Astrocyte (in vitro differentiated cells and primary cell): Measurements from ENCODE around the gene TSHZ1. TPM values are rescaled to one million over a fixed set of nuclear protein-coding genes. Genes with fewer than 3 reads are reported as not detected.

Experiments used
- DNase-seq: peaks from one replicate; pipeline ENCODE4 v3.0.0-alpha.2; 2010; ENCODE audit warnings: low read depth
- FAIRE-seq: peaks from 2 replicates; lab custom pipeline; 2011; peaks lifted over from hg19 to GRCh38; lab: Jason Lieb, UNC
- H2AFZ ChIP-seq: 2 replicates; pipeline ENCODE4 v1.6.0; 2012; ENCODE audit warnings: low read depth, low read length, inconsistent platforms
- H3K27ac ChIP-seq: 2 replicates; pipeline ENCODE4 v1.5.1; 2011; ENCODE audit warnings: low read depth, low read length, inconsistent platforms
- H3K27me3 ChIP-seq: 2 replicates; pipeline ENCODE4 v1.6.0; 2011; ENCODE audit warnings: low read length, inconsistent platforms; ENCODE audit not compliant: insufficient read depth
- H3K36me3 ChIP-seq: 2 replicates; pipeline ENCODE4 v1.5.1; 2011; ENCODE audit warnings: low read length, inconsistent platforms; ENCODE audit not compliant: insufficient read depth
- H3K4me1 ChIP-seq: 2 replicates; pipeline ENCODE4 v1.5.1; 2011; ENCODE audit warnings: low read length, inconsistent platforms; ENCODE audit not compliant: insufficient read depth
- H3K4me2 ChIP-seq: 2 replicates; pipeline ENCODE4 v1.6.0; 2012; ENCODE audit warnings: low read length, inconsistent platforms
- H3K4me3 ChIP-seq: 2 replicates; pipeline ENCODE4 v1.5.1; 2011; ENCODE audit warnings: low read depth, mild to moderate bottlenecking, low read length, inconsistent platforms; ENCODE audit not compliant: insufficient read depth
- H3K79me2 ChIP-seq: 2 replicates; pipeline ENCODE4 v1.6.0; 2012; ENCODE audit warnings: mild to moderate bottlenecking, low read length, inconsistent platforms; ENCODE audit not compliant: insufficient read depth
- H3K9ac ChIP-seq: 2 replicates; pipeline ENCODE4 v1.6.0; 2012; ENCODE audit warnings: mild to moderate bottlenecking, low read length, inconsistent platforms
- H3K9me3 ChIP-seq: 2 replicates; pipeline ENCODE4 v1.5.1; 2012; ENCODE audit warnings: low read depth, mild to moderate bottlenecking, low read length, inconsistent platforms; ENCODE audit not compliant: insufficient read depth
- H4K20me1 ChIP-seq: 2 replicates; pipeline ENCODE4 v1.6.0; 2012; ENCODE audit warnings: low read length, inconsistent platforms; ENCODE audit not compliant: insufficient read depth
- H3K27ac Mint-ChIP-seq: one replicate; pipeline ENCODE4 v1.8.0; 2021; ENCODE audit warnings: mild to moderate bottlenecking, mixed read lengths; ENCODE audit not compliant: unreplicated experiment
- H3K27me3 Mint-ChIP-seq: one replicate; pipeline ENCODE4 v1.8.0; 2021; ENCODE audit warnings: low read depth, mixed read lengths; ENCODE audit not compliant: unreplicated experiment
- H3K36me3 Mint-ChIP-seq: one replicate; pipeline ENCODE4 v1.8.0; 2021; ENCODE audit warnings: low read depth, mixed read lengths; ENCODE audit not compliant: unreplicated experiment
- H3K4me1 Mint-ChIP-seq: one replicate; pipeline ENCODE4 v1.8.0; 2021; ENCODE audit warnings: low read depth, mixed read lengths; ENCODE audit not compliant: unreplicated experiment
- H3K4me3 Mint-ChIP-seq: one replicate; pipeline ENCODE4 v1.8.0; 2021; ENCODE audit warnings: mild to moderate bottlenecking, moderate library complexity, mixed read lengths; ENCODE audit not compliant: unreplicated experiment
- H3K9me3 Mint-ChIP-seq: one replicate; pipeline ENCODE4 v1.8.0; 2021; ENCODE audit warnings: mild to moderate bottlenecking, mixed read lengths; ENCODE audit not compliant: unreplicated experiment
- EZH2 ChIP-seq: IDR thresholded peaks from 2 replicates; pipeline ENCODE4 v1.6.1; 2012; ENCODE audit warnings: mild to moderate bottlenecking, low read length, inconsistent platforms; ENCODE audit not compliant: insufficient read depth
- total RNA-seq: library from RNA; stranded (reverse); gene quantifications from 2 replicates; pipeline ENCODE4 v1.2.1, GENCODE V29; 2021
- TF ChIP-seq, protein P1 (sequence below): IDR thresholded peaks from 2 replicates; pipeline ENCODE4 v1.5.1; 2011; ENCODE audit warnings: low read depth, mild to moderate bottlenecking, inconsistent platforms, low read length, moderate library complexity; ENCODE audit not compliant: insufficient read depth

TSHZ1 gene
- total RNA-seq, 1 donor from 2014 or later, result 2.9 TPM

DNA sequence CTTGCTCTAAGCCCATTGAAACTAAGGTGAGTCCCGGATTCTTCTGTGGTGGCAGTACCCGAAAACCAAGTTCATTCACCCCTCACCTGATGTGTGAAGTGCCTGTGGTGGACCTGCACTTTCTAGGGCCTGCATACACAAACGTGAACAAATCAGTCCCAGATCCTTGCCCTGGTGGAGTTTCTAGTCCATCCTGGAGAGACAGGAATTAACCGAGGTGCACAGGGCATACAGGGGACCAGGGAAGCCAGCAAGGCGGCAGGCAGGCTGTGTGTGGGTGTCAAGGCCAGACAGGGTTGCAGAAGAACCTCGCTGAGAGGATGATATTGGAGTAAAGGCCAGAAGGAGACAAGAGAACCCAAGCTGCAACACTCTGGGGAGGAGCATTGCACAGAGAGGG, 110.8 kb downstream of the TSHZ1 start:
- no peaks in the 10 kb centered on the region for H3K4me1 ChIP-seq
- peaks cover 5% of the 10 kb centered on the region for H3K9me3 Mint-ChIP-seq
- H2AFZ ChIP-seq, result no peak overlapping the region
- H3K79me2 ChIP-seq, result no peaks in the 10 kb centered on the region
- no peak overlapping the region for H3K27ac Mint-ChIP-seq
- H3K27me3 Mint-ChIP-seq, result peaks cover 8% of the 10 kb centered on the region
- no peak overlapping the region for H3K4me2 ChIP-seq
- DNase-seq, result no peak
- H3K4me3 ChIP-seq, result no peak overlapping the region
- H3K9me3 ChIP-seq, result no peaks in the 10 kb centered on the region
- H3K27me3 ChIP-seq, result no peaks in the 10 kb centered on the region
- no peaks in the 10 kb centered on the region for H4K20me1 ChIP-seq
- H3K4me1 Mint-ChIP-seq, result no peaks in the 10 kb centered on the region
- H3K36me3 ChIP-seq, result no peaks in the 10 kb centered on the region
- H3K36me3 Mint-ChIP-seq, result no peaks in the 10 kb centered on the region
- no peak overlapping the region for H3K4me3 Mint-ChIP-seq
- no peak for FAIRE-seq
- no peak for TF ChIP-seq EZH2
- TF ChIP-seq, protein P1, sequence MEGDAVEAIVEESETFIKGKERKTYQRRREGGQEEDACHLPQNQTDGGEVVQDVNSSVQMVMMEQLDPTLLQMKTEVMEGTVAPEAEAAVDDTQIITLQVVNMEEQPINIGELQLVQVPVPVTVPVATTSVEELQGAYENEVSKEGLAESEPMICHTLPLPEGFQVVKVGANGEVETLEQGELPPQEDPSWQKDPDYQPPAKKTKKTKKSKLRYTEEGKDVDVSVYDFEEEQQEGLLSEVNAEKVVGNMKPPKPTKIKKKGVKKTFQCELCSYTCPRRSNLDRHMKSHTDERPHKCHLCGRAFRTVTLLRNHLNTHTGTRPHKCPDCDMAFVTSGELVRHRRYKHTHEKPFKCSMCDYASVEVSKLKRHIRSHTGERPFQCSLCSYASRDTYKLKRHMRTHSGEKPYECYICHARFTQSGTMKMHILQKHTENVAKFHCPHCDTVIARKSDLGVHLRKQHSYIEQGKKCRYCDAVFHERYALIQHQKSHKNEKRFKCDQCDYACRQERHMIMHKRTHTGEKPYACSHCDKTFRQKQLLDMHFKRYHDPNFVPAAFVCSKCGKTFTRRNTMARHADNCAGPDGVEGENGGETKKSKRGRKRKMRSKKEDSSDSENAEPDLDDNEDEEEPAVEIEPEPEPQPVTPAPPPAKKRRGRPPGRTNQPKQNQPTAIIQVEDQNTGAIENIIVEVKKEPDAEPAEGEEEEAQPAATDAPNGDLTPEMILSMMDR, result no peak
- H3K9ac ChIP-seq, result no peak overlapping the region
- no peak overlapping the region for H3K27ac ChIP-seq

DNA sequence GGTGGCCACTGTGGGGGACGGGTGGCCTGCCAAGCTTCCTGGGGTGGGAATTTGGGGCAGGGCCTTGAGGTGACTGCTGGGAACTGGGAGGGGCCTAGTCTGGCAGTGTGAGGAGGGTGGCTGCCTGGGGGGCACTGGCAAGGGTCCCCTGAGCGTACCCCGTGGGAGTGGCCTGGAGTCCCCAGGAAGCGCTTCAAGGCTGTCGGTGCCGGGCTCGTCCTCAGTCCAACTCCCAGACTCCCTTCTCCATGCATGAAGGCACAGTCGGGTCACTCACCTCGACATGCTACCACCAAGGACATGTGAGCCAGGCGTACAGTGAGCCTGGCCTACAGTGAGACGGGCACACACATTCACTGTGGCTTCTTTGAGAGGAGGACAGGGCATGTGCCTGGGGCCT, 111.6 kb downstream of the TSHZ1 start:
- H3K27me3 ChIP-seq, result no peaks in the 10 kb centered on the region
- Mint-ChIP-seq H3K9me3 (peaks cover 5% of the 10 kb centered on the region), H3K27ac (no peak overlapping the region), H3K4me1 (no peaks in the 10 kb centered on the region), H3K27me3 (peaks cover 8% of the 10 kb centered on the region), H3K36me3 (no peaks in the 10 kb centered on the region), H3K4me3 (no peak overlapping the region)
- H4K20me1 ChIP-seq, result no peaks in the 10 kb centered on the region
- TF ChIP-seq EZH2, result no peak
- TF ChIP-seq, protein P1, result no peak
- FAIRE-seq (no peak), DNase-seq (no peak)
- no peaks in the 10 kb centered on the region for H3K4me1 ChIP-seq
- no peak overlapping the region for H3K27ac ChIP-seq
- no peak overlapping the region for H2AFZ ChIP-seq
- H3K36me3 ChIP-seq, result no peaks in the 10 kb centered on the region
- H3K9ac ChIP-seq, result no peak overlapping the region
- H3K79me2 ChIP-seq, result no peaks in the 10 kb centered on the region
- H3K4me3 ChIP-seq, result no peak overlapping the region
- no peak overlapping the region for H3K4me2 ChIP-seq
- H3K9me3 ChIP-seq, result no peaks in the 10 kb centered on the region

DNA sequence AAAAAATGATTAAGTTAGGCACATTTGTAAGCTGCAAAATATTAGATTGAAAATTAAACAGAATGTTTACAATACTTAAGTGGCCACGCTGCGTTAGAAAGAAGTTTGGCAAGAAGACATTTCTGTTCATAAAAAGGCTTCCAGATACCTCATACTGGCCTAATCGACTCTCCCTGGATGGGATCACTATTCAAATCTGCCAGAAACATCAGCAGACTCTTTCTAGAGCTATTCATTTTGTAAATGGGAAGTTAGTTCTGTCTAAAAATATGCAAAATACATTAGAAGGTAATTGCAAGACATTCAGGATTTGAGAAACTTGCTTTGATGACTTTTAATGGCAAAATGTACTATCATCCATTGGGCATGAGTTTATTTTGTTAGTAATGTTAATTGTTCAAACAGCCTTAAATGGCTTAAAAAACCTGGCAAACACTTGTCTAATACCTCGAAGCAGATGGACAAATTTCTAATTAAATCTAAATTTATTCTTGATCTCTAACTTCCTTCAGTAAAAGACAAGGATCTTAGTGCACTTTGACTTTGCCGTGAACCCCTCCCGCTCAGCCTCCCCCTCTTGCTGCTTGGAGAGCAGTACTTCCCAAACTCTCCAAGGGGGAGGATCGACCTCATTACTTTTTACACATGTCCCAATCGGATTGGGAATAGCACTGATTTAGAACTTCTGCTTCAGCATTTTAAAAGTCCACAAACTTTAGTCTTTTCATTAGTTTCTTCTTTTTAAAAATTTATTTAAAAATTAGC, 113.4 kb downstream of the TSHZ1 start:
- no peaks in the 10 kb centered on the region for H3K4me1 Mint-ChIP-seq
- no peaks in the 10 kb centered on the region for H3K79me2 ChIP-seq
- no peak for FAIRE-seq
- TF ChIP-seq EZH2, result no peak
- TF ChIP-seq, protein P1, result no peak
- no peak overlapping the region for H3K27ac Mint-ChIP-seq
- H3K9ac ChIP-seq, result no peak overlapping the region
- DNase-seq, result no peak
- H3K4me3 Mint-ChIP-seq, result no peak overlapping the region
- H3K9me3 Mint-ChIP-seq, result peaks cover 6% of the 10 kb centered on the region
- no peaks in the 10 kb centered on the region for H3K36me3 ChIP-seq
- no peaks in the 10 kb centered on the region for H3K4me1 ChIP-seq
- H3K27me3 ChIP-seq, result no peaks in the 10 kb centered on the region
- H3K4me2 ChIP-seq, result no peak overlapping the region
- no peaks in the 10 kb centered on the region for H3K36me3 Mint-ChIP-seq
- H3K27ac ChIP-seq, result no peak overlapping the region
- H3K4me3 ChIP-seq, result no peak overlapping the region
- no peaks in the 10 kb centered on the region for H3K9me3 ChIP-seq
- no peak overlapping the region for H2AFZ ChIP-seq
- H4K20me1 ChIP-seq, result no peaks in the 10 kb centered on the region
- H3K27me3 Mint-ChIP-seq, result peaks cover 6% of the 10 kb centered on the region
